ENCODE measurements around the gene LDB3.

The LDB3 gene

GRCh38 chr10:86663576-86664339 is 4.6 kb upstream of the LDB3 start:
- TF ChIP-seq CTCF (IDR thresholded peaks at IDR 0.05; ENCODE audit: borderline replicate concordance, control extremely low read depth, extremely low read depth, insufficient read depth, missing control alignments): no peak
- in situ Hi-C loops (cut with MboI; ENCODE audit: low sequenced_read_pairs, unreplicated experiment): no loop called here
- no peak for DNase-seq (ENCODE audit: low spot score)

GRCh38 chr10:86664341-86665217 is 3.7 kb upstream of the LDB3 start:
- no peak for TF ChIP-seq CTCF (IDR thresholded peaks at IDR 0.05; ENCODE audit: borderline replicate concordance, control extremely low read depth, extremely low read depth, insufficient read depth, missing control alignments)
- in situ Hi-C loops (cut with MboI; ENCODE audit: low sequenced_read_pairs, unreplicated experiment): no loop called here
- DNase-seq (ENCODE audit: low spot score): no peak

GRCh38 chr10:86665218-86665607 is 3.1 kb upstream of the LDB3 start:
- no peak for TF ChIP-seq CTCF (IDR thresholded peaks at IDR 0.05; ENCODE audit: borderline replicate concordance, control extremely low read depth, extremely low read depth, insufficient read depth, missing control alignments)
- no peak for DNase-seq (ENCODE audit: low spot score)
- in situ Hi-C loops (cut with MboI; ENCODE audit: low sequenced_read_pairs, unreplicated experiment): no loop called here

- TF ChIP-seq CTCF (IDR thresholded peaks at IDR 0.05; ENCODE audit: borderline replicate concordance, control extremely low read depth, extremely low read depth, insufficient read depth, missing control alignments): no peak
- in situ Hi-C loops (cut with MboI; ENCODE audit: low sequenced_read_pairs, unreplicated experiment): no loop called here
Observed at GRCh38 chr10:86665868-86666267, 2.4 kb upstream of the LDB3 start.

GRCh38 chr10:86666538-86666937 is 1.8 kb upstream of the LDB3 start:
- DNase-seq (ENCODE audit: low spot score): no peak
- in situ Hi-C loops (cut with MboI; ENCODE audit: low sequenced_read_pairs, unreplicated experiment): no loop called here
- TF ChIP-seq CTCF (IDR thresholded peaks at IDR 0.05; ENCODE audit: borderline replicate concordance, control extremely low read depth, extremely low read depth, insufficient read depth, missing control alignments): no peak

More at GRCh38 chr10:86665868-86666267, 2.4 kb upstream of the LDB3 start:
- no peak for DNase-seq (ENCODE audit: low spot score)

GRCh38 chr10:86667421-86668181 is 710 bp upstream of the LDB3 start:
- no peak for DNase-seq (ENCODE audit: low spot score)
- in situ Hi-C loops (cut with MboI; ENCODE audit: low sequenced_read_pairs, unreplicated experiment): no loop called here
- no peak for TF ChIP-seq CTCF (IDR thresholded peaks at IDR 0.05; ENCODE audit: borderline replicate concordance, control extremely low read depth, extremely low read depth, insufficient read depth, missing control alignments)
